ENCODE data around the gene EIF2AK3.

EIF2AK3 gene

GRCh38 chr2:88627055-88627855 is at the start of gene EIF2AK3:
Gene EIF2AK3, minus strand, starts transcription at chr2:88627464. Its CDS starts 190 bp downstream, at chr2:88627274.
- H3K36me3 ChIP-seq (ENCODE audit: control insufficient read depth in 2 of 2, insufficient read depth in 2 of 2, low read length in 2 of 2): peaks cover 0 to 2% of the 10 kb centered on the region in 2 donors
- peak within 1 kb of the TSS; percentile 99 for H3K27ac ChIP-seq (ENCODE audit: low read depth in 2 of 2, low read length in 2 of 2)
- H3K27me3 ChIP-seq (ENCODE audit: control insufficient read depth in 2 of 2, insufficient read depth in 2 of 2, low read length in 2 of 2): no peaks in the 10 kb centered on the region
- peak within 1 kb of the TSS; percentile 99 for H3K9ac ChIP-seq (ENCODE audit: low read depth in 1 of 2, low read length in 2 of 2)
- peak within 1 kb of the TSS; percentile 92 to 98 for H3K4me3 ChIP-seq (ENCODE audit: low read length in 2 of 2)
- no peaks in the 10 kb centered on the region for H3K9me3 ChIP-seq (ENCODE audit: control insufficient read depth in 2 of 2, low read length in 2 of 2)
- H3K4me1 ChIP-seq (ENCODE audit: control insufficient read depth in 2 of 2, insufficient read depth in 2 of 2, low read length in 2 of 2): peaks cover 10 to 18% of the 10 kb centered on the region in 2 donors

- H3K9ac ChIP-seq (ENCODE audit: low read depth in 1 of 2, low read length in 2 of 2): no peak overlapping the region
- H3K4me3 ChIP-seq (ENCODE audit: low read length in 2 of 2): no peak overlapping the region
- H3K4me1 ChIP-seq (ENCODE audit: control insufficient read depth in 2 of 2, insufficient read depth in 2 of 2, low read length in 2 of 2): peaks cover 0 to 3% of the 10 kb centered on the region in 2 donors
- H3K27ac ChIP-seq (ENCODE audit: low read depth in 2 of 2, low read length in 2 of 2): no peak overlapping the region
- H3K27me3 ChIP-seq (ENCODE audit: control insufficient read depth in 2 of 2, insufficient read depth in 2 of 2, low read length in 2 of 2): no peaks in the 10 kb centered on the region
- H3K36me3 ChIP-seq (ENCODE audit: control insufficient read depth in 2 of 2, insufficient read depth in 2 of 2, low read length in 2 of 2): no peaks in the 10 kb centered on the region
- no peaks in the 10 kb centered on the region for H3K9me3 ChIP-seq (ENCODE audit: control insufficient read depth in 2 of 2, low read length in 2 of 2)
These were observed 46.1 kb upstream of the EIF2AK3 start for GRCh38 chr2:88673363-88673762.

- H3K27me3 ChIP-seq (ENCODE audit: control insufficient read depth in 2 of 2, insufficient read depth in 2 of 2, low read length in 2 of 2): no peaks in the 10 kb centered on the region
- peaks cover 0 to 3% of the 10 kb centered on the region in 2 donors for H3K4me1 ChIP-seq (ENCODE audit: control insufficient read depth in 2 of 2, insufficient read depth in 2 of 2, low read length in 2 of 2)
- H3K9ac ChIP-seq (ENCODE audit: low read depth in 1 of 2, low read length in 2 of 2): no peak overlapping the region
- no peaks in the 10 kb centered on the region for H3K9me3 ChIP-seq (ENCODE audit: control insufficient read depth in 2 of 2, low read length in 2 of 2)
- H3K4me3 ChIP-seq (ENCODE audit: low read length in 2 of 2): no peak overlapping the region
- H3K27ac ChIP-seq (ENCODE audit: low read depth in 2 of 2, low read length in 2 of 2): no peak overlapping the region
- H3K36me3 ChIP-seq (ENCODE audit: control insufficient read depth in 2 of 2, insufficient read depth in 2 of 2, low read length in 2 of 2): no peaks in the 10 kb centered on the region
These were observed 44.6 kb upstream of the EIF2AK3 start for GRCh38 chr2:88671786-88672427.

GRCh38 chr2:88669482-88670214 is 42.4 kb upstream of the EIF2AK3 start:
- no peak overlapping the region for H3K27ac ChIP-seq (ENCODE audit: low read depth in 2 of 2, low read length in 2 of 2)
- H3K9me3 ChIP-seq (ENCODE audit: control insufficient read depth in 2 of 2, low read length in 2 of 2): no peaks in the 10 kb centered on the region
- H3K36me3 ChIP-seq (ENCODE audit: control insufficient read depth in 2 of 2, insufficient read depth in 2 of 2, low read length in 2 of 2): no peaks in the 10 kb centered on the region
- no peaks in the 10 kb centered on the region for H3K27me3 ChIP-seq (ENCODE audit: control insufficient read depth in 2 of 2, insufficient read depth in 2 of 2, low read length in 2 of 2)
- peaks cover 0 to 3% of the 10 kb centered on the region in 2 donors for H3K4me1 ChIP-seq (ENCODE audit: control insufficient read depth in 2 of 2, insufficient read depth in 2 of 2, low read length in 2 of 2)
- H3K9ac ChIP-seq (ENCODE audit: low read depth in 1 of 2, low read length in 2 of 2): no peak overlapping the region
- H3K4me3 ChIP-seq (ENCODE audit: low read length in 2 of 2): no peak overlapping the region

GRCh38 chr2:88668862-88669261 is 41.6 kb upstream of the EIF2AK3 start:
- no peaks in the 10 kb centered on the region for H3K36me3 ChIP-seq (ENCODE audit: control insufficient read depth in 2 of 2, insufficient read depth in 2 of 2, low read length in 2 of 2)
- H3K4me3 ChIP-seq (ENCODE audit: low read length in 2 of 2): no peak overlapping the region
- peaks cover 0 to 3% of the 10 kb centered on the region in 2 donors for H3K4me1 ChIP-seq (ENCODE audit: control insufficient read depth in 2 of 2, insufficient read depth in 2 of 2, low read length in 2 of 2)
- H3K9me3 ChIP-seq (ENCODE audit: control insufficient read depth in 2 of 2, low read length in 2 of 2): no peaks in the 10 kb centered on the region
- no peak overlapping the region for H3K27ac ChIP-seq (ENCODE audit: low read depth in 2 of 2, low read length in 2 of 2)
- no peak overlapping the region for H3K9ac ChIP-seq (ENCODE audit: low read depth in 1 of 2, low read length in 2 of 2)
- H3K27me3 ChIP-seq (ENCODE audit: control insufficient read depth in 2 of 2, insufficient read depth in 2 of 2, low read length in 2 of 2): no peaks in the 10 kb centered on the region

- Histone ChIP-seq H3K27ac (ENCODE audit: low read depth in 2 of 2, low read length in 2 of 2) (no peak overlapping the region), H3K4me3 (ENCODE audit: low read length in 2 of 2) (no peak overlapping the region), H3K36me3 (ENCODE audit: control insufficient read depth in 2 of 2, insufficient read depth in 2 of 2, low read length in 2 of 2) (no peaks in the 10 kb centered on the region), H3K9me3 (ENCODE audit: control insufficient read depth in 2 of 2, low read length in 2 of 2) (no peaks in the 10 kb centered on the region), H3K27me3 (ENCODE audit: control insufficient read depth in 2 of 2, insufficient read depth in 2 of 2, low read length in 2 of 2) (no peaks in the 10 kb centered on the region), H3K4me1 (ENCODE audit: control insufficient read depth in 2 of 2, insufficient read depth in 2 of 2, low read length in 2 of 2) (peaks cover 0 to 3% of the 10 kb centered on the region in 2 donors), H3K9ac (ENCODE audit: low read depth in 1 of 2, low read length in 2 of 2) (no peak overlapping the region)
These were observed 40.0 kb upstream of the EIF2AK3 start for GRCh38 chr2:88667219-88667618.

- H3K27me3 ChIP-seq (ENCODE audit: control insufficient read depth in 2 of 2, insufficient read depth in 2 of 2, low read length in 2 of 2): no peaks in the 10 kb centered on the region
- H3K27ac ChIP-seq (ENCODE audit: low read depth in 2 of 2, low read length in 2 of 2): no peak overlapping the region
- no peaks in the 10 kb centered on the region for H3K4me1 ChIP-seq (ENCODE audit: control insufficient read depth in 2 of 2, insufficient read depth in 2 of 2, low read length in 2 of 2)
- H3K9ac ChIP-seq (ENCODE audit: low read depth in 1 of 2, low read length in 2 of 2): no peak overlapping the region
- H3K4me3 ChIP-seq (ENCODE audit: low read length in 2 of 2): no peak overlapping the region
- H3K36me3 ChIP-seq (ENCODE audit: control insufficient read depth in 2 of 2, insufficient read depth in 2 of 2, low read length in 2 of 2): no peaks in the 10 kb centered on the region
- no peaks in the 10 kb centered on the region for H3K9me3 ChIP-seq (ENCODE audit: control insufficient read depth in 2 of 2, low read length in 2 of 2)
These were observed 39.3 kb upstream of the EIF2AK3 start for GRCh38 chr2:88666576-88666975.

- Histone ChIP-seq H3K27ac (ENCODE audit: low read depth in 2 of 2, low read length in 2 of 2) (no peak overlapping the region), H3K9ac (ENCODE audit: low read depth in 1 of 2, low read length in 2 of 2) (no peak overlapping the region), H3K4me1 (ENCODE audit: control insufficient read depth in 2 of 2, insufficient read depth in 2 of 2, low read length in 2 of 2) (peaks cover 2 to 11% of the 10 kb centered on the region in 2 donors), H3K9me3 (ENCODE audit: control insufficient read depth in 2 of 2, low read length in 2 of 2) (no peaks in the 10 kb centered on the region), H3K27me3 (ENCODE audit: control insufficient read depth in 2 of 2, insufficient read depth in 2 of 2, low read length in 2 of 2) (no peaks in the 10 kb centered on the region), H3K4me3 (ENCODE audit: low read length in 2 of 2) (no peak overlapping the region), H3K36me3 (ENCODE audit: control insufficient read depth in 2 of 2, insufficient read depth in 2 of 2, low read length in 2 of 2) (no peaks in the 10 kb centered on the region)
These were observed 33.4 kb upstream of the EIF2AK3 start for GRCh38 chr2:88660622-88661021.

GRCh38 chr2:88659538-88659915 is 32.3 kb upstream of the EIF2AK3 start:
- no peaks in the 10 kb centered on the region for H3K36me3 ChIP-seq (ENCODE audit: control insufficient read depth in 2 of 2, insufficient read depth in 2 of 2, low read length in 2 of 2)
- H3K9ac ChIP-seq (ENCODE audit: low read depth in 1 of 2, low read length in 2 of 2): peak overlapping the region in 1 of 2 donors; percentile 28
- peaks cover 2 to 11% of the 10 kb centered on the region in 2 donors for H3K4me1 ChIP-seq (ENCODE audit: control insufficient read depth in 2 of 2, insufficient read depth in 2 of 2, low read length in 2 of 2)
- H3K9me3 ChIP-seq (ENCODE audit: control insufficient read depth in 2 of 2, low read length in 2 of 2): no peaks in the 10 kb centered on the region
- H3K27ac ChIP-seq (ENCODE audit: low read depth in 2 of 2, low read length in 2 of 2): peak overlapping the region; percentile 52 to 58
- peak overlapping the region in 1 of 2 donors; percentile 19 for H3K4me3 ChIP-seq (ENCODE audit: low read length in 2 of 2)
- H3K27me3 ChIP-seq (ENCODE audit: control insufficient read depth in 2 of 2, insufficient read depth in 2 of 2, low read length in 2 of 2): no peaks in the 10 kb centered on the region
